ENCODE data around the gene KCNQ2. TPM values are rescaled to one million over a fixed set of nuclear protein-coding genes. Genes with fewer than 3 reads are reported as not detected.

Gene KCNQ2
- total and polyA plus RNA-seq, 8 donors: 0.54 to 12.5 (median 1.5) TPM

- WGBS, 2 donors: 48 to 55% methylated on average over 9 to 10 of the region's 10 CpGs
- Histone ChIP-seq H3K4me3 (no peak overlapping the region), H3K9me3 (no peaks in the 10 kb centered on the region), H3K4me1 (peaks cover 0 to 6% (median 5%) of the 10 kb centered on the region in 3 donors), H3K27me3 (peaks cover 0 to 17% (median 4%) of the 10 kb centered on the region in 4 donors), H3K27ac (no peak overlapping the region), H3K36me3 (no peaks in the 10 kb centered on the region)
- no peak for TF ChIP-seq CTCF (IDR thresholded peaks at IDR 0.05)
- no peak for DNase-seq
- intact Hi-C loops (cut with DNase I): no loop called here
- ATAC-seq: no peak
- FAIRE-seq: no peak
These were observed 2.0 kb downstream of the KCNQ2 start for GRCh38 chr20:63470410-63470809.

GRCh38 chr20:63469713-63470101, 2.7 kb downstream of the KCNQ2 start:
- Histone ChIP-seq H3K27ac (no peak overlapping the region), H3K36me3 (no peaks in the 10 kb centered on the region), H3K4me3 (no peak overlapping the region), H3K9me3 (no peaks in the 10 kb centered on the region), H3K4me1 (peaks cover 0 to 6% (median 5%) of the 10 kb centered on the region in 3 donors), H3K27me3 (peaks cover 0 to 14% (median 4%) of the 10 kb centered on the region in 4 donors)
- TF ChIP-seq CTCF (IDR thresholded peaks at IDR 0.05): no peak
- no peak for DNase-seq
- intact Hi-C loops (cut with DNase I): no loop called here
- 38 to 40% methylated on average over 13 of the region's 13 CpGs for WGBS, 2 donors
- ATAC-seq: no peak
- FAIRE-seq: no peak

- no peaks in the 10 kb centered on the region for H3K9me3 ChIP-seq
- FAIRE-seq: no peak
- peaks cover 0 to 12% (median 4%) of the 10 kb centered on the region in 4 donors for H3K27me3 ChIP-seq
- no peak for DNase-seq
- no peak for TF ChIP-seq CTCF (IDR thresholded peaks at IDR 0.05)
- 47 to 56% methylated on average over 22 of the region's 22 CpGs for WGBS, 2 donors
- no peak overlapping the region for H3K4me3 ChIP-seq
- no peak for ATAC-seq
- H3K36me3 ChIP-seq: no peaks in the 10 kb centered on the region
- intact Hi-C loops (cut with DNase I): no loop called here
- H3K4me1 ChIP-seq: peaks cover 0 to 6% (median 5%) of the 10 kb centered on the region in 3 donors
- H3K27ac ChIP-seq: no peak overlapping the region
These were observed 3.3 kb downstream of the KCNQ2 start for GRCh38 chr20:63469019-63469712.

GRCh38 chr20:63468421-63468820, 4.0 kb downstream of the KCNQ2 start:
- H3K9me3 ChIP-seq: no peaks in the 10 kb centered on the region
- no peak overlapping the region for H3K27ac ChIP-seq
- no peaks in the 10 kb centered on the region for H3K36me3 ChIP-seq
- peaks cover 0 to 6% (median 5%) of the 10 kb centered on the region in 3 donors for H3K4me1 ChIP-seq
- peaks cover 0 to 12% (median 4%) of the 10 kb centered on the region in 4 donors for H3K27me3 ChIP-seq
- FAIRE-seq: no peak
- ATAC-seq: no peak
- DNase-seq: no peak
- no peak overlapping the region for H3K4me3 ChIP-seq
- no peak for TF ChIP-seq CTCF (IDR thresholded peaks at IDR 0.05)
- intact Hi-C loops (cut with DNase I): no loop called here
- 54 to 70% methylated on average over 12 of the region's 12 CpGs for WGBS, 2 donors
